ENCODE results near the gene VGLL4. TPM values are rescaled to one million over a fixed set of nuclear protein-coding genes. Genes with fewer than 3 reads are reported as not detected.

The VGLL4 gene
- total and polyA plus RNA-seq, 2 of the 4 experiments (the other 2 are of a cell fraction), result 26.2 to 35.4 TPM

DNA sequence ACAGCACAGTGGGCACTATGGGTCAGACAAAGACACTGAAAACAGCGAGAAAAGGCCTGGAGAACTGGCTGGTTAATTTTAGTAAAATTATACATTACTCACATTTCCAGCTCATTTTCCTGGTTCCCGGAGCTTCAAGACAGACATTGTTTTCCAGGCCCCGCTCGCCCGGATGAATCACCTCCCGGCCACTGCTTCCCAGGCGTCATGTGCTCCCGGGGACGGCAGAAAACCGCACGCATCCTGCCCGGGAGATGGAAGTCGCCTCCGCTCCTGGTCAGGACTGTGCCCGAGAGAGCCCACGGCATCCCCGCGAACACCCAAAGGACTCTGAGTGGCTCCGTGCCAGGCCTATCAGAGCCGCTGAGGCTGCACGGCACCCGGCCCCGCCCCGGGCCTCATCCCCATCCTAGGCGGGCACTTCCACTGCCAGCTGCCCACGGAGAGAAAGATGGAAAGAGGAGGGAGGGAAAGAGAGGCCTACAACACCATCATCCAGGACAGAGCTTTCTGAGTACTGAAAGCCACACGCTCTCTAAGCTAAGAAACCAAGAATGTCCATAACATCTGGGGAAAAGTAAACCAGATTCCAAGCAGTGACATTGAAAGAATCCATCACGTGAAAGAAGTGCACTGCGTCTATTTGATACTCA is 75.1 kb downstream of the VGLL4 start (continued):
- TF ChIP-seq RFX5 (IDR thresholded peaks at IDR 0.05; ENCODE audit: low read depth, low read length), result no peak
- peak; percentile 83 for TF ChIP-seq BHLHE40 (IDR thresholded peaks at IDR 0.05; ENCODE audit: low read depth, low read length)

DNA sequence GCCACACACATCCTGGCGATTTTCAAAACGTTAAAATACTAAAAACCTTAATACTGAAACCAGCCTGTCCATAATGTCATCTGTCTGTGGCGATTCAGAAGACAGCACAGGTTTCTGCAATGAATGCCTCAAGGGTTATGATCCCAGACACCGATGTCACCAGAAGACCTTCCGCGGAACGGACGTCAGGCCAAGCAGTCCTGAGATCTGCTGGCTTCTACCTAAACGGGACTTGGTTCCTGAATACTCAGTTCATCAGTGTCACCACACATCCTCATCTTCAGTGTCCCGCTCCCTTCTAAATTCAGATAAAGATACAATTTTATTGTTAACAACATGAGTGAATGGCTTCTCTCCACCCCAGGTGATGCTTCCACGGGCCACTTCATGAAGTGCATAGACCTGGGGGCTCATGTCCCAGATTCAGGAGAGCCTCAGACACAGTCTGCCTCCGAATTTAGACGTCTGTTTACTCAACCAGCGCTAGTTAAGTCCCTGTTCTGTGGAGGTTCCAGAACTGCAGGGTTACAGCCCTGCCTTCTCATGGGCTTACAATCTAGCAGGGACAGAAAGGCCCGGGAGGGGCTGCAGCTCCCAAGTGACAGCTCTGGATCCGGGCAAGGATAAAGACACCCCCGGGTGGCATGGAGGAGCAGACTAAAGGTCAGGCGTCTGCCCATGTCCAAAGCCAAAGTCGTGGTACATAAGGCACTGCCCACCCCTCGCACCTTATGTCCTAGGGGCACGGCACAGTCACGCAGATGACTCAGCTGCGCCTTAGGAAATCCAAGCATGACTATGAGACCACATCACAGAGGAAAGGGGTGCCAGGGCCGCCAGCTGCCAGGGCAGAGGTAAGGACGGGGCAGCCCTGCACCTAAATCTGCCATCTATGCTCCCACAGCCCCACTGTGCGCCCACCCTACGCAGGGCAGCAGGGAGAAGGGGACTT is 75.9 kb downstream of the VGLL4 start:
- Histone ChIP-seq H3K9ac (ENCODE audit: low read depth, low read length) (peak overlapping the region; percentile 67), H4K20me1 (ENCODE audit: insufficient read depth, low read length) (peaks cover 41% of the 10 kb centered on the region), H2BK20ac (ENCODE audit: low read depth, low read length) (peak overlapping the region; percentile 80), H3K4me2 (ENCODE audit: low read depth, low read length) (peak overlapping the region; percentile 56), H3K56ac (ENCODE audit: extremely low read depth, insufficient read depth, low read length) (peak overlapping the region; percentile 92), H3K14ac (replicated peaks; ENCODE audit: low read depth, low read length) (peak overlapping the region; percentile 97), H4K8ac (ENCODE audit: low read depth in 2 of 2, low read length in 2 of 2) (peak overlapping the region; percentile 79 to 98), H4K91ac (ENCODE audit: insufficient read depth, low read depth, low read length) (peak overlapping the region; percentile 93), H2BK120ac (ENCODE audit: low read depth, low read length) (peak overlapping the region; percentile 98), H3K9me1 (ENCODE audit: insufficient read depth, low read length) (peaks cover 40% of the 10 kb centered on the region), H3K27me3 (ENCODE audit: control insufficient read depth, insufficient read depth, low read length) (no peaks in the 10 kb centered on the region), H2BK15ac (ENCODE audit: low read depth, low read length) (peak overlapping the region; percentile 73; the same call in 2 of the 3 replicates), H2AK9ac (replicated peaks; ENCODE audit: low read depth, low read length, poor library complexity) (peak overlapping the region; percentile 96), H3K23ac (ENCODE audit: low read depth, low read length) (peak overlapping the region; percentile 93), H4K5ac (ENCODE audit: low read depth, low read length) (peak overlapping the region; percentile 75), H3K4me1 (ENCODE audit: control insufficient read depth, insufficient read depth, low read length) (peaks cover 27% of the 10 kb centered on the region), H3K4ac (ENCODE audit: low read depth, low read length) (peak overlapping the region; percentile 99), H2AFZ (replicated peaks; ENCODE audit: low read length, poor library complexity) (peak overlapping the region; percentile 59), H2BK5ac (ENCODE audit: low read depth, low read length, poor library complexity, severe bottlenecking) (peak overlapping the region; percentile 99), H3K18ac (ENCODE audit: low read depth, low read length) (peak overlapping the region; percentile 72), H3K4me3 (ENCODE audit: insufficient read depth, low read depth, low read length) (peak overlapping the region; percentile 15; the same call in 1 of the 2 replicates), H3K9me3 (ENCODE audit: control insufficient read depth, insufficient read depth, low read length) (no peaks in the 10 kb centered on the region), H3K27ac (ENCODE audit: insufficient read depth, low read length) (peak overlapping the region; percentile 93), H3K79me1 (ENCODE audit: low read depth in 1 of 2, low read length in 2 of 2) (peaks cover 28 to 94% of the 10 kb centered on the region in 2 experiments), H2AK5ac (ENCODE audit: low read depth, low read length) (peak overlapping the region; percentile 98), H3K36me3 (ENCODE audit: control insufficient read depth, insufficient read depth, low read length) (peaks cover 49% of the 10 kb centered on the region)
- dilution Hi-C loops (cut with HindIII; ENCODE audit: low sequenced_read_pairs, unreplicated experiment), result no loop called here
- CTCF ChIA-PET, result interaction anchor here (0.6 kb wide), 1 partner anchor 193 kb away, joined by 6 read pairs; no protein-coding TSS in a partner anchor
- TF ChIP-seq FOS (IDR thresholded peaks at IDR 0.05; ENCODE audit: low read depth, low read length) (peak; percentile 86), RFX5 (IDR thresholded peaks at IDR 0.05; ENCODE audit: low read depth, low read length) (no peak), SMC3 (IDR thresholded peaks at IDR 0.05; ENCODE audit: low read depth, low read length) (no peak), RAD21 (IDR thresholded peaks at IDR 0.05; ENCODE audit: low read length) (no peak), CEBPB (IDR thresholded peaks at IDR 0.05; ENCODE audit: low read depth, low read length) (peak; percentile 85), MXI1 (IDR thresholded peaks at IDR 0.05; ENCODE audit: borderline replicate concordance, low read depth, low read length) (no peak), NFE2L2 (IDR thresholded peaks at IDR 0.05; ENCODE audit: low read depth, low read length) (peak; percentile 46; the same call in 1 of the 2 replicates), BHLHE40 (IDR thresholded peaks at IDR 0.05; ENCODE audit: low read depth, low read length) (peak; percentile 80), CHD1 (IDR thresholded peaks at IDR 0.05; ENCODE audit: low read depth, low read length) (no peak)
- TF ChIP-seq, protein P1, sequence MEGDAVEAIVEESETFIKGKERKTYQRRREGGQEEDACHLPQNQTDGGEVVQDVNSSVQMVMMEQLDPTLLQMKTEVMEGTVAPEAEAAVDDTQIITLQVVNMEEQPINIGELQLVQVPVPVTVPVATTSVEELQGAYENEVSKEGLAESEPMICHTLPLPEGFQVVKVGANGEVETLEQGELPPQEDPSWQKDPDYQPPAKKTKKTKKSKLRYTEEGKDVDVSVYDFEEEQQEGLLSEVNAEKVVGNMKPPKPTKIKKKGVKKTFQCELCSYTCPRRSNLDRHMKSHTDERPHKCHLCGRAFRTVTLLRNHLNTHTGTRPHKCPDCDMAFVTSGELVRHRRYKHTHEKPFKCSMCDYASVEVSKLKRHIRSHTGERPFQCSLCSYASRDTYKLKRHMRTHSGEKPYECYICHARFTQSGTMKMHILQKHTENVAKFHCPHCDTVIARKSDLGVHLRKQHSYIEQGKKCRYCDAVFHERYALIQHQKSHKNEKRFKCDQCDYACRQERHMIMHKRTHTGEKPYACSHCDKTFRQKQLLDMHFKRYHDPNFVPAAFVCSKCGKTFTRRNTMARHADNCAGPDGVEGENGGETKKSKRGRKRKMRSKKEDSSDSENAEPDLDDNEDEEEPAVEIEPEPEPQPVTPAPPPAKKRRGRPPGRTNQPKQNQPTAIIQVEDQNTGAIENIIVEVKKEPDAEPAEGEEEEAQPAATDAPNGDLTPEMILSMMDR (conservative IDR thresholded peaks at IDR 0.05; ENCODE audit: low read depth, low read length), result no peak
- ATAC-seq (ENCODE audit: low read depth) (peak; percentile 43), DNase-seq (peak; percentile 84)
- POLR2A ChIA-PET (ENCODE audit: unreplicated experiment), result interaction anchor here (0.5 kb wide), 1 partner anchor 84 kb away, joined by 3 read pairs; no protein-coding TSS in a partner anchor
- no TSS peak for BruUV-seq (replicated peaks)
- 73% methylated on average over 19 of the region's 27 CpGs; no CpG with 5 or more reads in 1 of the 2 experiments for WGBS, 2 experiments (ENCODE audit: extremely low coverage in 2 of 2, insufficient read length in 1 of 2)
- intact Hi-C loops (cut with micrococcal nuclease), result loop anchor here (1.0 kb wide), 1 partner anchor 76 kb away; the partner anchor contains the start of gene VGLL4
- in situ Hi-C loops (cut with MboI; ENCODE audit: low sequenced_read_pairs), result loop anchor here (10.0 kb wide), 1 partner anchor 77 kb away; the partner anchor contains the start of gene VGLL4

Data from IMR-90 (cell line).